AG04450 (cell line): ENCODE results near the gene EPSTI1. TPM values are rescaled to one million over a fixed set of nuclear protein-coding genes. Genes with fewer than 3 reads are reported as not detected.

Experiments
- CTCF ChIA-PET: fragments of 300-600, 350-600 bp; formaldehyde crosslinking; extraction: SDS; loops from one replicate; lab custom pipeline; 2022; ENCODE audit warnings: antibody characterized with exemption, inconsistent platforms; lab: Charles Lee
- POLR2A ChIA-PET: fragments of 350-600 bp; formaldehyde crosslinking; extraction: SDS; loops from one replicate; lab custom pipeline; 2021; ENCODE audit warnings: antibody characterized with exemption, inconsistent platforms; lab: Yijun Ruan, JAX
- DNase-seq: peaks from one replicate; pipeline ENCODE4 v3.0.0-alpha.2; 2011; ENCODE audit warnings: low read depth, low spot score
- H3K27ac ChIP-seq: one replicate; pipeline ENCODE4 v1.5.1; 2012; ENCODE audit warnings: low read depth, low read length, control low read depth
- H3K27me3 ChIP-seq: one replicate; pipeline ENCODE4 v1.6.0; 2012; ENCODE audit warnings: low read length; ENCODE audit not compliant: control insufficient read depth, insufficient read depth
- H3K4me3 ChIP-seq: 2 replicates; pipeline ENCODE4 v1.5.1; 2011; ENCODE audit warnings: mild to moderate bottlenecking, low read depth, low read length, control low read depth
- H3K9me3 ChIP-seq: 2 replicates; pipeline ENCODE4 v1.5.1; 2012; ENCODE audit warnings: low read length; ENCODE audit not compliant: control insufficient read depth, insufficient read depth
- CTCF ChIP-seq: IDR thresholded peaks from 2 replicates; pipeline ENCODE4 v1.5.1; 2011; ENCODE audit warnings: low read depth, low read length, control low read depth, inconsistent platforms
- polyA plus RNA-seq: library from polyadenylated mRNA; depleted of rRNA; stranded (reverse); fragments of >200 nt; gene quantifications from 2 replicates; pipeline ENCODE4 v1.2.3, GENCODE V29; 2011

EPSTI1 gene
- polyA plus RNA-seq, 1 experiment, result 6.0 TPM

GRCh38 chr13:42969565-42970172, 22.4 kb downstream of the EPSTI1 start:
- ChIA-PET CTCF (interaction anchor here (0.5 to 3.3 kb wide), 42 partner anchors 9 to 908 kb away, joined by 3 to 23 read pairs (median 3); partner anchors contain the start of genes DNAJC15 and EPSTI1), POLR2A (no interaction called here)
- Histone ChIP-seq H3K27me3 (no peaks in the 10 kb centered on the region), H3K27ac (no peak overlapping the region), H3K9me3 (no peaks in the 10 kb centered on the region), H3K4me3 (no peak overlapping the region)
- peak; percentile 79 for TF ChIP-seq CTCF
- DNase-seq, result no peak

GRCh38 chr13:42968906-42969305, 23.1 kb downstream of the EPSTI1 start:
- no peak overlapping the region for H3K27ac ChIP-seq
- no peak for DNase-seq
- no peak overlapping the region for H3K4me3 ChIP-seq
- TF ChIP-seq CTCF, result no peak
- no peaks in the 10 kb centered on the region for H3K27me3 ChIP-seq
- ChIA-PET CTCF (interaction anchor here (0.6 to 3.3 kb wide), 35 partner anchors 8 to 909 kb away, joined by 3 to 23 read pairs (median 5); partner anchors contain the start of genes DNAJC15 and EPSTI1), POLR2A (no interaction called here)
- no peaks in the 10 kb centered on the region for H3K9me3 ChIP-seq

GRCh38 chr13:42967660-42968059, 24.4 kb downstream of the EPSTI1 start:
- ChIA-PET POLR2A (no interaction called here), CTCF (interaction anchor here (1.0 to 3.3 kb wide), 5 partner anchors 12 to 372 kb away, joined by 3 to 23 read pairs (median 3); no protein-coding TSS in a partner anchor)
- no peaks in the 10 kb centered on the region for H3K9me3 ChIP-seq
- no peak overlapping the region for H3K4me3 ChIP-seq
- no peak for TF ChIP-seq CTCF
- no peaks in the 10 kb centered on the region for H3K27me3 ChIP-seq
- no peak for DNase-seq
- no peak overlapping the region for H3K27ac ChIP-seq

- Histone ChIP-seq H3K9me3 (no peaks in the 10 kb centered on the region), H3K27ac (no peak overlapping the region), H3K27me3 (no peaks in the 10 kb centered on the region), H3K4me3 (no peak overlapping the region)
- no peak for DNase-seq
- TF ChIP-seq CTCF, result no peak
- CTCF ChIA-PET, result no interaction called here
- POLR2A ChIA-PET, result no interaction called here
These were observed 26.8 kb downstream of the EPSTI1 start for GRCh38 chr13:42965281-42965680.

GRCh38 chr13:42964761-42965161, 27.3 kb downstream of the EPSTI1 start:
- no peak overlapping the region for H3K4me3 ChIP-seq
- H3K9me3 ChIP-seq, result no peaks in the 10 kb centered on the region
- TF ChIP-seq CTCF, result no peak
- H3K27me3 ChIP-seq, result no peaks in the 10 kb centered on the region
- no peak for DNase-seq
- ChIA-PET POLR2A (no interaction called here), CTCF (interaction anchor here (1.3 kb wide), 1 partner anchor 840 kb away, joined by 3 read pairs; no protein-coding TSS in a partner anchor)
- H3K27ac ChIP-seq, result no peak overlapping the region
